H54 (cell line): ENCODE measurements around the gene UHRF2.

Experiments
- DNase-seq: peaks from one replicate; pipeline ENCODE4 v3.0.0; 2011; ENCODE audit warnings: low spot score, mixed read lengths; ENCODE audit not compliant: insufficient read length
- FAIRE-seq: peaks from 3 replicates; lab custom pipeline; 2011; peaks lifted over from hg19 to GRCh38; lab: Jason Lieb, UNC
- POLR2A ChIP-seq: IDR thresholded peaks from 2 replicates; pipeline ENCODE4 v1.6.1; 2011; ENCODE audit warnings: low read depth, mild to moderate bottlenecking, low read length

Gene UHRF2

GRCh38 chr9:6543204-6543603 is 130.2 kb downstream of the UHRF2 start:
- FAIRE-seq (no peak), DNase-seq (no peak)
- TF ChIP-seq POLR2A, result no peak

GRCh38 chr9:6545017-6545691 is 132.2 kb downstream of the UHRF2 start:
- TF ChIP-seq POLR2A, result no peak
- no peak for DNase-seq
- no peak for FAIRE-seq

- no peak for TF ChIP-seq POLR2A
- FAIRE-seq (no peak), DNase-seq (no peak)
Observed at GRCh38 chr9:6549106-6549800, 136.3 kb downstream of the UHRF2 start.

GRCh38 chr9:6551136-6551535 is 138.1 kb downstream of the UHRF2 start:
- DNase-seq (no peak), FAIRE-seq (no peak)
- TF ChIP-seq POLR2A, result no peak

GRCh38 chr9:6552033-6552432 is 139.0 kb downstream of the UHRF2 start:
- TF ChIP-seq POLR2A, result no peak
- DNase-seq (no peak), FAIRE-seq (peak; percentile 61)

- TF ChIP-seq POLR2A, result no peak
- peak; percentile 57 for FAIRE-seq
- DNase-seq, result no peak
Observed at GRCh38 chr9:6552498-6553121, 139.6 kb downstream of the UHRF2 start.

- FAIRE-seq, result no peak
- no peak for TF ChIP-seq POLR2A
- no peak for DNase-seq
Observed at GRCh38 chr9:6553866-6554265, 140.9 kb downstream of the UHRF2 start.
